Peyer's patch (tissue), 4 donors: Measurements from ENCODE around the gene SERPINH1. TPM values are rescaled to one million over a fixed set of nuclear protein-coding genes. Genes with fewer than 3 reads are reported as not detected.

Experiments used
- DNase-seq, 3 donors: peaks; one replicate each; pipeline ENCODE4 v3.0.0-alpha.2; 2017 to 2019
- H3K27ac ChIP-seq, 4 donors: fragments of 200-600 bp; sonication (generic); one replicate each; pipeline ENCODE4 v1.5.1; 2016 to 2019
- H3K27me3 ChIP-seq, 2 donors: fragments of 200-600 bp; sonication (generic); one replicate each; pipeline ENCODE4 v1.5.1; 2019
- H3K36me3 ChIP-seq, 3 donors: fragments of 200-600 bp; sonication (generic); one replicate each; pipeline ENCODE4 v1.5.1; 2016 to 2019
- H3K4me1 ChIP-seq, 4 donors: fragments of 200-600 bp; sonication (generic); one replicate each; pipeline ENCODE4 v1.5.1; 2016 to 2019
- H3K4me3 ChIP-seq, 4 donors: fragments of 200-600 bp; sonication (generic); 1 replicate in 3 of 4; 2 replicates in 1 of 4; pipeline ENCODE4 v1.5.1; 2016 to 2019; ENCODE audit warnings: mild to moderate bottlenecking in 1 of 4
- H3K9me3 ChIP-seq, 4 donors: fragments of 200-600 bp; sonication (generic); one replicate each; pipeline ENCODE4 v1.5.1; 2016 to 2019; ENCODE audit warnings: mild to moderate bottlenecking in 1 of 4
- CTCF ChIP-seq, 6 experiments: fragments of 450-650 bp in 4 of 6; fragments of 200-600 bp in 2 of 6; sonication (generic) in 1 of 6; IDR thresholded peaks; one replicate each; pipeline ENCODE4 v1.5.1; 2017 to 2019; ENCODE audit warnings: antibody characterized with exemption in 6 of 6, mild to moderate bottlenecking in 3 of 6, moderate library complexity in 1 of 6
- POLR2A ChIP-seq, 2 donors: fragments of 450-650 bp; IDR thresholded peaks; one replicate each; pipeline ENCODE4 v1.5.1; 2017; ENCODE audit warnings: antibody characterized with exemption in 2 of 2, mild to moderate bottlenecking in 2 of 2, moderate library complexity in 2 of 2
- total RNA-seq, 4 donors: library from RNA; depleted of rRNA; stranded (reverse); fragments of >200 nt; gene quantifications; one replicate each; pipeline ENCODE4 v1.1.0, GENCODE V29; 2016

The SERPINH1 gene
- total RNA-seq, 4 donors from 2014 or later = 35.4 to 50.9 (median 43.4) TPM

- H3K9me3 ChIP-seq = no peaks in the 10 kb centered on the region
- H3K27me3 ChIP-seq = no peaks in the 10 kb centered on the region
- no peak overlapping the region for H3K4me3 ChIP-seq
- TF ChIP-seq POLR2A (IDR thresholded peaks at IDR 0.05) = no peak
- no peak for TF ChIP-seq CTCF (IDR thresholded peaks at IDR 0.05)
- no peaks in the 10 kb centered on the region for H3K4me1 ChIP-seq
- no peaks in the 10 kb centered on the region for H3K36me3 ChIP-seq
- DNase-seq = no peak
- no peak overlapping the region for H3K27ac ChIP-seq
Measured at GRCh38 chr11:75603791-75604736, 42.0 kb downstream of the SERPINH1 start.

DNA sequence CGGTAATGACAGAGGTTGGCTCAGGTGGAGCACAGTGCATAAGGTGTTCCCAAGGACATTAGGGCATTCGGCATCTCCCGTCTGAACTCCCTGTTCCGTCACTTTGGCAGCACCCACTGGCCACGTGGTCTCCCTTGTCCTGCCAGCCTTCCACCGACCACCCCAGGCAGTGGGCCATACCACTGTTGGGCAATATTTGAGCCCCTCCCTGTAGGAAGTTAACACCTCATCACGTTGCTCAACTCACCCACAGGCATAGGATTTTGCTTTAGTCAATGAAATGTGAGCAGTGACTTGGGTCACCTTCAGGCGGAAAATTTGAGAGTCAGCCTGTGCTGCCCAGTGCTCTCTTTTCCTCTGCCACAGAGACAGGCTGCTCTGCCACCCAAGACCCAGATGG is 44.0 kb downstream of the SERPINH1 start:
- DNase-seq = no peak

GRCh38 chr11:75611823-75612222 is 49.8 kb downstream of the SERPINH1 start:
- DNase-seq = no peak
- H3K27me3 ChIP-seq = no peaks in the 10 kb centered on the region
- no peak overlapping the region for H3K27ac ChIP-seq
- no peaks in the 10 kb centered on the region for H3K4me1 ChIP-seq
- H3K9me3 ChIP-seq = no peaks in the 10 kb centered on the region
- TF ChIP-seq CTCF (IDR thresholded peaks at IDR 0.05) (no peak), POLR2A (IDR thresholded peaks at IDR 0.05) (no peak)
- H3K36me3 ChIP-seq = no peaks in the 10 kb centered on the region
- no peak overlapping the region for H3K4me3 ChIP-seq

More for the DNA sequence above, 44.0 kb downstream of the SERPINH1 start:
- H3K4me1 ChIP-seq = no peaks in the 10 kb centered on the region
- no peak overlapping the region for H3K4me3 ChIP-seq
- no peaks in the 10 kb centered on the region for H3K27me3 ChIP-seq
- no peak for TF ChIP-seq POLR2A (IDR thresholded peaks at IDR 0.05)
- TF ChIP-seq CTCF (IDR thresholded peaks at IDR 0.05) = no peak
- H3K9me3 ChIP-seq = no peaks in the 10 kb centered on the region
- H3K27ac ChIP-seq = no peak overlapping the region
- no peaks in the 10 kb centered on the region for H3K36me3 ChIP-seq

DNA sequence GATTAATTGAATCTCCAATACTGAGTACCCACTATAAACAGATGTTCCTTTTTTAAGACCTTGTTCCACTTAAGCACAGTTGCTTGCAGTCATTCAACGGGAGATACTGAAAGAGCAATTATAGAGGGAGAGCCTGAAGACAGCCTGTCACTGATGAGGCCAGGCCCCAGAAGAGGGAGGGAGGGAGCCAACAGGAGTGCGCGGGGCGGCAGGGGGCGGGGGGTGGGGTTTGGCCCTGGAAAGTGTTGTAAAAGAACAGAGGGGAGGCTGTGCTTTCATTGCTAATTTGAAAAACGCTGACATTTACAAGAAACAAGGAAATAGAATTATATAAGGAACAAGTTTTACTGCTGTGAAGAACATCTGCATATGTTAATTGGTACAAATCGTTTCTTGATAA is 53.7 kb downstream of the SERPINH1 start:
- no peaks in the 10 kb centered on the region for H3K9me3 ChIP-seq
- no peaks in the 10 kb centered on the region for H3K4me1 ChIP-seq
- H3K36me3 ChIP-seq = no peaks in the 10 kb centered on the region
- H3K27me3 ChIP-seq = no peaks in the 10 kb centered on the region
- H3K4me3 ChIP-seq = no peak overlapping the region
- H3K27ac ChIP-seq = no peak overlapping the region
- TF ChIP-seq POLR2A (IDR thresholded peaks at IDR 0.05) (no peak), CTCF (IDR thresholded peaks at IDR 0.05) (no peak)
- DNase-seq = no peak

- H3K4me3 ChIP-seq = no peak overlapping the region
- no peak overlapping the region for H3K27ac ChIP-seq
- TF ChIP-seq POLR2A (IDR thresholded peaks at IDR 0.05) = no peak
- no peak for TF ChIP-seq CTCF (IDR thresholded peaks at IDR 0.05)
- H3K36me3 ChIP-seq = no peaks in the 10 kb centered on the region
- H3K27me3 ChIP-seq = no peaks in the 10 kb centered on the region
- no peaks in the 10 kb centered on the region for H3K4me1 ChIP-seq
- no peaks in the 10 kb centered on the region for H3K9me3 ChIP-seq
- no peak for DNase-seq
Measured at GRCh38 chr11:75616281-75616680, 54.2 kb downstream of the SERPINH1 start.

Other genes with a start within 250 kb of the SERPINH1 start
- gene ARRB1, start 210.6 kb upstream of the SERPINH1 start, total RNA-seq = 100 to 1,000 TPM in 2 of 4 donors, 10 to 100 TPM in 2; 45.4 to 136 (median 90.6) TPM
- gene RPS3, start 162.7 kb upstream of the SERPINH1 start, total RNA-seq = 1,000 to 10,000 TPM in 1 of 4 donors, 100 to 1,000 TPM in 3; 505 to 1,121 (median 614) TPM
- gene KLHL35, start 129.1 kb upstream of the SERPINH1 start, total RNA-seq = 1 to 10 TPM in 1 of 4 donors, not detected in 3; 1.6 TPM
- gene GDPD5, start 36.3 kb upstream of the SERPINH1 start, total RNA-seq = 10 to 100 TPM in 3 of 4 donors, 1 to 10 TPM in 1; 2.5 to 48.9 (median 22.2) TPM
- 1 to 10 TPM in 1 of 4 donors, under 1 TPM in 3; 0.35 to 5.0 (median 0.75) TPM for gene MAP6, start 106.8 kb downstream of the SERPINH1 start, total RNA-seq
- 100 to 1,000 TPM in 3 of 4 donors, 10 to 100 TPM in 1; 30.5 to 598 (median 448) TPM for gene MOGAT2, start 155.6 kb downstream of the SERPINH1 start, total RNA-seq
- 1 to 10 TPM; 2.4 to 7.7 (median 4.5) TPM for gene DGAT2, start 206.5 kb downstream of the SERPINH1 start, total RNA-seq